Suppressor macrophage treated with lipopolysaccharide for 4 hours (primary cell): ENCODE data around the gene EML3.
"Not testable (repeated sequence)": the region's sequence is repeated elsewhere in the genome, so short reads cannot be mapped to it uniquely, and the experiment has no call there.

ENCODE experiments used
- DNase-seq: peaks from one replicate; pipeline ENCODE4 v3.0.0-alpha.2; 2020

Gene EML3

DNA sequence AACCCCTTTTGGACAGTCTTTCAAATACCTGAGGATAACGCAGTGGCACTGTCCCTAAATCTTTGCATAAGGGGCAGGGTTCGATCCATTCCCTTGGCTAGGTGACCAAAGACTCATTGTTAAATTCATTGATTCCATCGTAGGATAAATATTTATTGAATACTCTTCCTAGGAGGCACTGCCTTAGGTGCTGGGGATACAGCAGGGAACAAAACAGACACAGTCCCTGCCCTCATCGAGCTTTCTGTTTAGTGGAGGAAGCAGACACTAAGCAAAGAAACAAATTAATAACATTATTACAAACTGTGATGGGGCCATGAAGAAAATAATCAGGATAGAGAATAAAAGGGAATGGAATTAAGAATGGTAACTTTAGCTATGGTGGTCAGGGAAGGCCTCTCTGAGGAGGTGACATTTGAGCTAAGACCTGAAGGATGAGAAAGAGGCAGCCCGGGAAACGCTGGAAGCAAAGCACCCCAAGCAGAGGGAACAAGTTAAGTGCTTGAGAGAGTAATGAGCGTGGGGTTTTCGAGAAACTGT, 8.5 kb upstream of the EML3 start:
- no peak for DNase-seq

DNA sequence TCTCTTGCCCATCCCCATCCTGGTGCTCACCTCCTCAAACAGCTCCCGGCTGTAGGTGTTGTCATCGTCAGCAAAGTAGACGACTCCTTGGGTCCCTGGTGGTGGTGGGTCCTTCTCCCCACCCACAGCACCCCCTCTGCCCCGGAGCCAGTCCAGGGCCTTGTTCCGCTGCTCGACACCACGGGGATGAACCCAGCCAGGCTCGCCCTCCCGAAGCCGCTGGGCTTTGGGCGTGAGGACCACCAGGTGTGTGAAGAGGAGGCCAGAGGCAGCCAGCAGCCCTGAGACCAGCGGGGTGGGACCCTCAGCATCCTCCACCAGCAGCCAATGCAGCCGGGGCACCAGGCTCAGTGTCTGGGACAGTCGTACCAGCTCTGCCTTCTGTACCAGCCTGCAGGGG, 4.4 kb upstream of the EML3 start:
- not testable (repeated sequence) for DNase-seq

DNA sequence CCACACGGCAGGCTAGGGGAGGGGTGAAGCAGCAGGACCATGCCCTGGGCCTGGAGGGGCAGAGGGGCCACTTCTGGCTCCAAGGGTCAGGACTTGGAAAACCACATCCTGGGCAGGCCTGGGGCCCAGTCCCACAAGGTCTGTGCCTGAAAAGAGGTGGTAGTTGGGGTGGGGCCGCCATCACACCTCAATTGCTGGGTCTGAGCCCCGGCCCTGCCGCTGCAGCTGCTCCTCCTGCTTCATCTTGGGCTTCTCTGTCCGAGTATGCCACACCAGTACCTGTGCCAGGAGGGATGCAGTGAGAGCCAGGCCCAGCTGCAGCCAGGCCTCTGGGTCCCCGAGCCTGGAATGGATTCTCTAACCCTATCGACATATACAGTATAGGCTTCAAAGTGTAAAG, 2.9 kb upstream of the EML3 start:
- no peak for DNase-seq

DNA sequence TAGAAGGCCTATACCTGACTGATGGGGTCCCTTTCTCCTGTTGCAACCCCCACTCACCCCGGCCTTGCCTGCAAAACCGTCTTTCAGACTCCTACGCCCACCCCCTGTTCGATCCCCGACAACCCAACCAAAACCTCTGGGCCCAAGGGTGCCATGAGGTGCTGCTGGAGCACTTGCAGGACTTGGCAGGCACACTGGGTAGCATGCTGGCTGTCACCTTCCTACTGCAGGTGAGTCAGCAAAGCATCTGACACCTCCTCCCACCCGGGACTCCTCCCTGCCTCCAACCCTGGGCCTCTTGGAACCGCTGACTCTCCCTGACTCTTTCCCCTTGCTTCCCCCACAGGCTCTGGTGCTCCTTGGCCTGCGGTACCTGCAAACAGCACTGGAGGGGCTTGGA, 1.7 kb upstream of the EML3 start:
- no peak for DNase-seq

DNA sequence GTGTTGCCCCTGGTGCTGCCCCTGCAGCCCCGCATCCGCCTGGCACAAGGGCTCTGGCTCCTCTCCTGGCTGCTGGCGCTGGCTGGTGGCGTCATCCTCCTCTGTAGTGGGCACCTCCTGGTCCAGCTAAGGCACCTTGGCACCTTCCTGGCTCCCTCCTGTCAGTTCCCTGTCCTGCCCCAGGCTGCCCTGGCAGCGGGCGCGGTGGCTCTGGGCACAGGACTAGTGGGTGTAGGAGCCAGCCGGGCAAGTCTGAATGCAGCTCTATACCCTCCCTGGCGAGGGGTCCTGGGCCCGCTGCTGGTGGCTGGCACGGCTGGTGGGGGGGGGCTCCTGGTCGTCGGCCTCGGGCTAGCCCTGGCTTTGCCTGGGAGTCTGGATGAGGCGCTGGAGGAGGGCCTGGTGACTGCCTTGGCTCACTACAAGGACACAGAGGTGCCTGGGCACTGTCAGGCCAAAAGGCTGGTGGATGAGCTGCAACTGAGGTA, 760 bp upstream of the EML3 start:
- DNase-seq = no peak

DNA sequence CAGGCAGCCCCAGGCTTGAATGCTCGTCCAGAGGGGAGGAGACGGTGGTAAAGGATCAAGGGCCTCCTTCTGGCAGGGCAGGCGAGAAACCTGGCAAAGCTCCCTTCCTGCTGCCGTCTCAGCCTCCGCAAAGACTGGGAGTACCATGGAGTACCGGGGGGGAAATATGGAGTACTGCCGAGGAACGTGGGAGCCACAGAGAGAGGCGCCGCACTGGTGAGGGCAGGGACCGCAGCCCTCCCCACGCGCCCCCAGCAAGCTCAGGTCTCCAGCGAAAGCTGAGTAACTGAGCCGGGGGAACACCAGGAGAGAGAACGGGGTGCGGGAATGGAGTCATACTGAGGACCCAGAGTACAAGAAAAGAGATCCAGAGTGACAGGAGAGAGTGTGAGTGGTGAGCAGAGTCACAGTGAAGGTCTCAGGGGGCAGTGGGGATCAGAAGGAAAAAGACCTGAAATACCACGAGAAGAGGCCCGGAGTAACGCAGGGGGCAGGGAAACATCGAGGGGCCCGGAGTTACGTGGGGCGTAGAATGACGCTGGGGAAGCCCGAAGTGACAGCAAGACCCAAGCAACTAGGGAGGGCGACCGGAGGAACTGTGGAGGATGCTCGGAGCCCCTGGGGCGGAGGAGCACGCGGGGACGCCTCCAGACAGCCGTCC, 740 bp downstream of the EML3 start:
- DNase-seq = peak; percentile 35

DNA sequence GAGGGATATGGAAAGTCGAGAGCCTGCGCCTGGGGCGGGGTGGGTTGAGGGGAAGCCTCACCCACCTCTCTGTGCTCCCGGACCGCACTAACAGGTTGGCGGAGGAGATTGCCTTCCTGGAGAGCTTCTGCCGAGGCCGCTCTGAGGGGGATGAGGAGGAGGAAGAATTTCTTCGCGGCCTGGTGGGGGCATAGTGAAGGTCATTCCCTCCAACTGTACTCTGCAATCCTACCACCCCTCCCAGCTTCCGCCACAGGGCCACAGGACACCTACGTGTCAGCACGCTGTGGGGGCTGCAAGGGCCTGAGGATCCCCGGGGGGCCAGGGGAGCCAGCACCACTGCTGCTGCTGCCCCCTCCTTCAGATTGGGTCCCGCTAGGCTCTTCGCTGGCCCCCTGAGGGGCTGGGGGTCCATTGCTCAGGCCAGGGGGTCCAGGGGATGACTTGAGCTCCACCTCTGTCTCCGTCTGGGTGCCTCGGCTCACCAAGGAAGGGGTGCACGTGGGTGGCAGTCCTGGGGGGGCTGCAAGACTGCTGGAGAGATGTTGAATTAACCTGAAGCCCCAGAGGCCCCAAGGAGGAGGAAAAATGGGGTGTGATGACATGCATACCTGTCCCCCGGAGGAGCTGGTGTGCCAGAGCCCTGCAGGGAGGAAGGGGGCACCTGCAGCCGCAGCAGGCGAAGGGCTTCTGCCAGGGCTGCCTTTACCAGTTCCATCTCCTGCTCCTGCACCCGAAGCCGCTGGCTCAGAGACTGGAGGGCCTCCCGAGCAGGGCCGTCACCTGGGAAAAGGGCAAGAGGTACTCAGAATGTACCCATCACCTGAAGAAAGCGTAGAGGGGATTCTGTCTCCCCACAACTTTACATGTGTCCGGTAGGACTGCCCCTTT, 1.5 kb downstream of the EML3 start:
- DNase-seq = no peak

DNA sequence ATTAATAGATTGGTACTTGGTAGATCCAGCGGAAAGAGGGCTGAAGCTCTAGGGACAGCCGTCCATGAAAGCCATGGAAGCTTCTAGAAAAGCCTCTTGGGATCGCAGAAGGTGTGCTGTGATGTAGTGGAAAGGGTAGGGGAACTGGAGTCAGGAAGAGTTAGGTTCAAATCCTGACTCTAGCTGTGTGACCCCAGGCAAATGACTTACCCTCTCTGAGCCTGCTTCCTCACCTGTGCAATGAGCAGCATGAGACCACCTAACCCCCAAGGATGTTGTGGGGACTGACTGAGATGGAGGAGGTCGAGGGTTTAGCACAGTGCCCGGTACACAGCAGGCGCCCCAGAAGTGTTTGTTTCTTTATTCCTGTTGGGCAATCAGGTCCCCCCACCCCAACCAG, 2.2 kb downstream of the EML3 start:
- DNase-seq = no peak

DNA sequence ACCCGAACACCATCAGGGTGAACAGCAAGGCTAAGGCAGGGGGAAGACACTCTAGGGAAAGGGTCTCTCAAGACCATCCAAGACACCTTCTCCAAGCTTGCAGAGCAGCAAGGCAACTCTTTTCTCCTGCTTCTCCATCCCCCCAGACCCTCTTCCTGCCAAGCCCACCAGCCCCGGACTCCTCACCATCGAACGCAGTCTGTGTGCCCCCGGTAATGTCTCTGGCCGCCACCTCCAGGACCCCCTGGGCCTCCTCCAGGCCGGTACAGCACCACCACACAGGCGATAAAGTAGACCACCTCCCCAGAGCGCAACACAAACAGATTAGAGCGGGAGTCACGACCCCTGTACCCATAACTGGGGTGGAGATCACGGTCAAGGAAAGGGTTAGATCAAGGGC, 3.8 kb downstream of the EML3 start:
- no peak for DNase-seq

DNA sequence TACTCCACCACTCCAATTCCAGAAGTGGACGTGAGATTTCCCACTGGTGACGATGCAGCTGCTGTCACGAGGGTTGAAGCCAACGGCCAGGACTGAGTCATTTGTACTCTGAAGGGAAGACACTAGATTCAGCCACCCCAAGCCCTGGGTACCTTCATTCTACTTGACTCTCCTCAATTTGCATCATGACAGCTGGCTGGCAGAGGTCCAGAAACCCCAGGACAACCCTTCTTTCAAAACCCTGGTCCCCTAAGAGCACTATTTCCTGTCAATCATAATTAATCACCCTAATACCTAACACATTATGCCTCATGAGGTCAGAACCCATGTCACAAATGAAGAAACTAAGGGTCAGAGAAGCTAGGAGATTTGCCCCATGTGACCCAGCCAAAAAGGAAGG, 4.9 kb downstream of the EML3 start:
- DNase-seq = peak; percentile 64

DNA sequence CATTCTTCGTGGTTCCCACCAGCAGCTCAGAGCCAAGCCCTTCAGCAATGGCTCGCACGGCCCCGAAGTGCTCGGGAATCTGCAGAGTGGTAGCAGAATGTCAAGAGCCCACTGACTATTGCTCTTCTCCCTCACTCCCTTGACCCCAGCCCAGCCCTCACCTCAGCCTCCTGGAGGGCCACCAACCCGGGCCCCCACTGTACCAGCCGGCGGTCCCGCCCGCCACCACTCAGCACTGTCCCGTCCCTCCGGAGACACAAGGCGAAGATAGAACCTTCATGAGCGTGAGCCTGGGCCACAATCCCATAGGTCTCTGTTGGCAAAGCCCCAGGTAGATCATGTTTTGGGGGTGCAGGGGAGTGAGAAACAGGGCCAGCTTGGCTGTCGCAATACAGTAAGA, 6.7 kb downstream of the EML3 start:
- no peak for DNase-seq

DNA sequence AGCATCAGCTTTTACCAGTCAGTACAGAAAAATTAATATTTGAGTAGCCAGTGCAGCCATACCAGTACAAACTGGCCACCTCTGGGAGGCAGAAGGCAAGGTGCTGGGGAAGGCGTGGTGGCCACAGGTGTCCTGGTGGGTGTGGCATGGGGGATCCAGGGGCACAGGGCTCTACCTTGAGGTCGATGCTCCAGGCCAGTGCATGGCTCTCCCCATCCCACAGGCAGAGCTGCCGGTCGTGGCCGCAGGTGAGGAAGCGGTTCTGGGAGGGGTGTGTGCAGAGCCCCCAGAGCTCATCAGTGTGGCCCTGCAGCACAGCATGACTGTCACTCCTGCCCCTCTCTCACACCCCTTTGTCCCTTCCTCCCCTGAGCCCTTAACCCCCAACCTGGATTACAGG, 7.1 kb downstream of the EML3 start:
- DNase-seq = no peak

DNA sequence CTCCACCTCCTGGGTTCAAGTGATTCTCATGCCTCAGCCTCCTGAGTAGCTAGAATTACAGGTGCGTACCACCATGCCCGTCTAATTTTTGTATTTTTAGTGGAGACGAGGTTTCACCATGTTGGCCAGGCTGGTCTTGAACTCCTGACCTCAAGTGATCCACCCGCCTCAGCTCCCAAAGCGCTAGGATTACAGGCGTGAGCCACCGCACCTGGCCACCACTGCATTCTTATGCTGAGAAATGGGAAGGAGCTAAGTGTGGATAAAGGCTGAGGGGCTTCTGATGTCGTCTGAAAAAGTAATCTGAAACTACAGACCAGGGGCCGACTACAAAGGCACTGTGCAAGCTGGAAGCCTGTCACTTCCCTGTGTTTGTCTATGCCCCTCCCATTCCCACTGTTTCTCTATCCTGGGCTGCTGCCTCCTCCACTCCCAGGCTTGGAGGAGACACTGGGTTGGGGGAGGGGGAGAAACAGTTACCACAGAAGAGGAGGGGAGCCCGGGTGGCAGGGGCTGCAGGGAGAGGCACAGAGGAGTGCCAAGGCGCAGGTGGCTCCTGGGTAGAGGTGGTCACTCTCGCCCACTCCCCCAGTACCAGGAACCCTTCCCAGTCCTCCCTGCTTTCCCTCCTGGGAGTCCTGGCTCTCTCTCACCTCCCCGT, 8.0 kb downstream of the EML3 start:
- no peak for DNase-seq

DNA sequence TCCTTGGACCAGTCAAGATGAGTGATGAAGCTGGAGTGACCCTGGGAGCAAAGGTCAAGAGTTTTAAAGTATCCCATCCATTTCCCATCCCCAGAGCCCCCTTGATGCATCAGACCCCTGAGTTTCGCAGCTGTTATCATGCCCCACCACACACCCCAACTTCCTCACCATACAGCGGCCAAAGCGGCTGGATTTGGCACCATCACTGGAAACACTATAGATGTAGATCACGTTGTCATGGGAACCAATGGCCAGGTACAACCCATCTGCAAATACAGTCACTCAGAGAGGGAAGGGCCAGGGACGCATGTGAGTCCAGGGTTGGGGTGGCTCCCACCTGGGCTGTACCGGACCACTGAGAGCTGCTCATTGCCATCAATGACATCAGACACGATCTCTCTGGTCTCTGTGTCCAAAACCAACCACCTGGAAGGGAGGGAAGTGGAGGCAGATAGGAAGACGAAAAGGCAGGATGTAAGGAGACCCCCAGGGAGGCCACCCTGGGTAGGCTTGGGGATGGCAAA, 8.7 kb downstream of the EML3 start:
- DNase-seq = no peak

DNA sequence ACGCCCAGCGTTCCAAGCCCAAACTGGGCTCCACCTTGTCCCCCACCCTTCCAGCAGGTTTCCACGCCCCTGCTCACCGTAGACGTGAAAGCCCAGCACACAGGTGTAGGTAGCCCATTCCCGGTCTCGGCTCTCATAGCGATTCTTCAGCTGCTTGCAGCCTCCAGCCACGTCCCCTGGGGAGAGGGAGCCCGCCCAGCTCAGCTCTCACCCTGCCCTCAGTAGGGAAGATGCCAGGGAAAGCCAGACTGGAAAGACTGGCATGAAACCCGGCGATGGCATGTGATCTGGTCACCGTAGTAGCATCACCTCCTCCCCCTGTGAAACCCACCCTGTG, 9.5 kb downstream of the EML3 start:
- DNase-seq = no peak

DNA sequence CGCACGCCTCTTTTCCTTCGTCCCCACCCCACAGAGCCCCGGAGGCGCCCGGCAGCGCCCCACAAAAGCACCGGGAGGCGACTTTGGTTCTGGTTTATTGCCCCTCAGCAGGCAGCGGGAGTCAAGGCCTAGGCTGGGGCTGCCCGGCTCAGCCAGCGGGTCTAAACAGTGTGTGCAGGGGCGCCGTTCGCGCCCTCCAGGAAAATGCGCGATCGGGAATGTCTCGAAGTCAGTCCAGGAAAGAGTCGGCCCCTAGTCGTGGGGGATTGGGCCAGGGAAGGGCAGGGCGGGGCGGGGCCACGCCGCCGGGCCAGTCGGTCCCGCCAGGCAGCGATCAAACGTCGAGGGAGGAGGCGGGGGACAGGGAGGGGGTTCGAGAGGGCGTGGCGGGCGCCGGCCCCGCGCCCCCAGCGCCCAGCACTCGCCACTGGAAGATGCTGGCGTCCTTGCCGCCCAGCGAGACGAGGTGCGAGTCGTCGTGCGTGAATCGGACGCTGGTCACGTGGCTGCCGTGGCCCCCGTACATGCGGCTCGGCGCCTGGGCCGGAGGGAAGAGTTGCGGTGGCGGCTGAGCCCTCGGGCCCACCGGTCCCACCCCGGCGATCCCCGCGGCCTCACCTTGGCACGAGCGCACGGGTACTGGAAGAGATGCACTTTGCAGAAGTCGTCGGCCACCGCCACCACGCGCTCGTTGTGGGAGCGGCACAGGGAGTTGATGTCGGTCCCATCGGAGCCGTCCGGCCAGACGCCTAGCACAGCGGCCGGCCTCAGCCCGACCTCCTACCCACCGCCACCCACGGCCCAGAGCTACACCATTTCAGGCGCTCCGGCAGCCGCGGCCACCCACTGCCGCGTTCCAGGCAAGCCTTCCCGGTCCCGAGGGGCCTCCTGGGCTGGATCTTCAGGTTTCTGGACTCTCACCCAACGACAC, 10.2 kb downstream of the EML3 start:
- peak; percentile 36 for DNase-seq

DNA sequence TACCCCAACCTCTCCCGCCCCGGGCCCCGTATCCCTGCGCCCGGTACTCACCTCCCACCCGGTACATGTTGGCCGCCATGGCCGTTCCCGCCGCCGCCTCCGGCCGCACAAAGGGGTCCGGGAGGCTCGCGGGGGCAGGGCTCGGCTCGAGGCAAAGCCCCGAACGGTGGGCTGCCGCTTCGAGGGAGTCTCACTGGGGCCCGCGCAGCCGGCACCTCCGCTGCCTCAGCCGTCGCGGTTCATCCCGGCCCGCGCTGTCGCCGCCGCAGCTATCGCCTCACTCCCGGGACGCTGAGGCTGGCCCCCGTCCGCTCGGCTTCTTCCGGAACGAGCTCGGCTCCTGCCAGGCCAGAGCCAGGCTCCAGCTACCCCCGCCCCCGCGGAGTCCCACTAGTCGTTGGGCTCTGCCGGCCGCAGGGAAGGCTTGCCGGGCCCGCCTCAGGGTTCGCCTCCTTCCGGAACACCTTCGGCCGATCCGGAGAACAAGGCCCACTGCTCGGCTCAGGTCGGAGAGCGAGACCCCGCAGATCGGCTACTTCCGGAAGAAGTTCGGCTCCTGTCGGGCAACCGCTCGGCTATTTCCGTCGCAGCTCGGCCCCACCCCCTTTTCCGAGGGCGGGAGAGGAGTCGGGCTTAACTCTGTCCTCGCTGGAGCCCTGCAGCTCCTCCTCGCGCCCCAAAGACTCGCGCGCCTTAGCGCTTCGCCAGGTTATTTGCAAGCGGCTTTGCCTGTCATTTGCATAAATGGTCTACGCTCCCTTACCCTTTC, 11.0 kb downstream of the EML3 start, which contains the start of gene MTA2:
MTA2 (minus strand) TSS at position 494 of the 769 bp plus-strand sequence; CDS start at position 79, 415 bp downstream.
- DNase-seq = peak; percentile 99

DNA sequence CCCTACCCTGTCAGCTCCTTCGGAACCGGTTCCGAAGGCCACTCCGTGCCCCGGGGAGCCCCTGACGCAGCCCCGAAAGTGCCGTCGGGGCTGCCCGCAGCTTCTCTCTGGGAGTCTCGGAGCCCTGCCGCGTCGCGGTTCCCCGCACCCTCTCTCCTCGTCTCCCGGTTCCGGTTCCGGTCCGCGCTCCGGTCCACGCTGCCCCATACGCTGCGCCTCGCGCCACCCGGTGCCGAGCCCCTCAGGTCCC, 11.5 kb downstream of the EML3 start:
- peak; percentile 51 for DNase-seq

DNA sequence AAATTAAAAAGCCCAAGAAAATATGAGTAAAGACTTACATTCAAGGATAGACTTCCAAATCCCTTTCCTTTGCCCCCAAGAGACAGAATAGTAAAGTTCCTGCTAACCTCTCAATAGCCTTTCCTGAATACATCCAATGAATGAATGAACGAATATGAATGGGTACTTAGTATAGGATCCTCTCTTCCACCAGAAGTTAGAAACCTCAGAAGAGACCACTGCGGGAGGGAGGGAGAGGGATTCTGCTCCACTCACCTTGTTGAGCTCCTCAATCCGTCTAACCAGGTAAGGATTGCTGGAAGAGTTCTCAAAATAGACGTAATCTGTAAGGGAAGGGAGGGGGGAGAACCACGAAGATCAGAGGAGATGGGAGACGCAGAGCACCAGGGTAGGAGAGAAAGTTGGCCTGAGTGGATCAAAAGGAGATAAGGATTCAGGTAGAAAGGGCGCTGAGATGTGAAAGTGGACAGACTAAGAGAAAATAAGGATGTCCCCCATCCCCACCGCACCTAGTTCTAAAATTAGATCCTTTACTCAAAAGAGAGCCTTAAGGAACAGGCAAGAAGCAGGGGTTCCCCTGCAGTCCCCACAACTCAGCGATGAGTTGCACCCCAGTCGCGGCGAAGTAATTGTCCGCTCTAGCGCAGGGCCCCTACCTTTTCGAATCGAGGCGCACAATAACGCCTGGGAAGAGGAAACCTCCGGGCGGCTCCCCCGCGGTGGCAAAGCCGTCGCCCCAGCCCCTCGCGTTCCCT, 12.0 kb downstream of the EML3 start:
- DNase-seq = no peak

DNA sequence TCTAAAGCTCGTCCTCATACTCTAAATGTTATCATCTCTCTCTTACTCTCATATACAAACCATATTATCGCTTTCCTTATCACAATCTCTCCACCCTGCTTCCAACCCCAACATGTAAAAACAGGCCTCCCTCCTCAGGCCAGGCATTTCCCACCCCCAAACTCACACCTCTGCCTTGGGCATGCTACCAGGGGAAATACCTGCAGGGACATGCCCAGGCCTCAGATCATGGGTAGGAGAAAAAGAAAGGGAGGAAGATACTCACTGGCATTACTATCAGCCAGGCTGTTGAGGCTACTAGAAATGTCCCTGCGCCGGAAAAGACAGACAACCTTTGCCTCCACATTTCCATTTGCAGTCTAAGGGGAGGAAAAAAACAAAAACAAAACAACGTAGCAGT, 12.7 kb downstream of the EML3 start:
- no peak for DNase-seq
